Hematopoietic multipotent progenitor cell treated with erythropoietin and hydrocortisone succinate and interleukin-3 and kit ligand, for 15 days (in vitro differentiated cells): ENCODE results near the gene DNTTIP2.
"Not testable (repeated sequence)": the region's sequence is repeated elsewhere in the genome, so short reads cannot be mapped to it uniquely, and the experiment has no call there.

Experiments
- DNase-seq: peaks from one replicate; pipeline ENCODE4 v3.0.0-alpha.2; 2015; ENCODE audit warnings: low spot score

The DNTTIP2 gene

DNA sequence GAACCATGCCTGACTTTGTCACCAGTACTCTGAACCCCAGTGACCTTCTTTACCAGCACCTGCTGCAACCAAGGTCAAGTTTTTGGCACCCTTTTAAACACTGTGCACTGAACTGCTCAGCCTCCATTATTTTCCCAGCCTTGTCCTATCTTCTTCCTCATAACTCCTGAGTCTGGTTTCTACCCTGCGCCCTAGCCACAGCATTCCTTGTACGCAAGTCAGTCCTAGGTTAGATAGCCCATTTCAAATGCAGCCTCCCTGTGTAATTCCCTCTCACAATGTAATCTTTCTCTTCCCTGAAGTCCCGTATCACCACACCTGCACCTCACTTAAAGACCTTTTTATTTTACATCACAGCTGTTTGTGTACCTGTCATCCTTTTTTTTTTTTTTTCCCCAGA is 37.2 kb downstream of the DNTTIP2 start:
- DNase-seq = no peak

DNA sequence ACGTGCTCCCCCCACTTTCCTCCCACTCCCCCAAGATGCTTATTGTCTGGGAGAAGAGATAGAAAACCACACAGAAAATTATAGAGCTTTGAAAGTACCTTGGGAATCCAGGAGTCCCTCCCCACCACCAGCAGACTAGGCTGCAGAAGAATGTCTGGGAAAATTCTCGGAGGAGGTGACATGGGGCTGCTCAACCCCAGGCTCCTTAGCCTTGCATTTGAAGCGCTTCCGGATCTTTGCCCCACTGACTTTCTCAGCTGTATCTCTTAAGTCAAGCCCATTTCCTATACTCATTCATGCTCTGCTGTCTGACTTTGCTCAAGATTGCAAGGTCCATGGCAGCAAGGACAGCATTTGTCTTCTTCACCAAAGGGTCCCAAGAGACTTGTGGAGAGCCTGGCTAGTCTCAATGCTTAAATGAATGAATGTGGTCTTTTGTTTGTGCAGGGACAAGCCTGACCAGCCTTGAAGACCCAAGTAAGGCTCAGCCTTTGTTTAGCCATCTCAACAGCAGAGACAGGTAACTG is 38.0 kb downstream of the DNTTIP2 start:
- DNase-seq = no peak

DNA sequence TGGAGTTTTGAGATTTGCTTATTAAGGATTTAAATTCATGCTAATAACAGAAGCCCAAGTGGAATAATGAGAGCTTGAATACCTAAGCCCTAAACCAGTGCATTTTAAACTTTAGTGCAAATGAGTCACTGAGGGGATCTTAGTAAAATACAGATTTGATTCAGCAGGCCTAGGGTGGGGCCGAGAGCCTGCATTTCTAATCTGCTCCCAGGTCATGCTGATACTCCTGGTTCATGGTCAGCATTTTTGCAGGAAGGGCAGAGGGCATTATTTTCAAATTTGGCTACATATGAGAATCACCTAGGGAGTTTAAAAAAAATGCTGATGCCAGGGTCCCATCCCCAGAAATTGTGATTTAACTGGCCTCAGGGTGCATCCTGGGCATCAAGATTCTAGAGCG is 39.3 kb downstream of the DNTTIP2 start:
- no peak for DNase-seq

- DNase-seq = no peak
Measured at GRCh38 chr1:93839307-93839706, 39.7 kb downstream of the DNTTIP2 start.

DNA sequence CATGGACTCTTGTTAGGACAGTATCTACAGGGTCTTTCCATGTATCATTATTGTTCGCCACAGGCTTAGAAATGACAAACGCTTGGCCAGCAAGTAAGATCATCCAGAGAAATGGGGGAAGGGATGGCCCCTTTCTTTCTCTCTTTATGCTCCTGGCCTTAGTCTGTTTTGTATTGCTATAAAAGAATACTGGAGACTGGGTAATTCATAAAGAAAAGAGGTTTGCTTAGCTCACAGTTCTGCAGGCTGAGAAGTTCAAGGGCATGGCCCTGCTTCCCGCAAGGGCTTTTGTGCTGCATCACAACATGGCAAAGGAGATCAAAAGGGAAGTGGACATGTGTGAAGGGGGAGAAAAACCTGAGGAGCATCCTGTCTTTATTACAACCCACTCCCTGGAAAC is 41.0 kb downstream of the DNTTIP2 start:
- no peak for DNase-seq

DNA sequence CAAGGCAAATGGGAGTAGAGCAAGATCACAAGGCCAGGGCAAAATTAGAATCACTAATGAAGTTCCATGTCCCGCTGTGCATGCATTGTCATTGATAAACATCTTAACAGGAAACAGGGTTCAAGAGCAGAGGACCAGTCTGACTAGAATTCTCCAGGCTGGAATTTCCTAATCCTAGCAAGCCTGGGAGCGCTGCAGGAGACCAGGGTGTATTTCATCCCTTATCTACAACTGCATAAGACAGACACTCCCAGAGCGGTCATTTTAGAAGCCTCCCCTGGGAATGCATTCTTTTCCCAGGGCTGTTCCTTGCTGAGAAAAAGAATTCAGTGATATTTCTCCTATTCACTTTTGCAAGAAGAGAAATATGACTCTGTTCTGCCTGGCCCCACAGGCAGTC is 45.7 kb downstream of the DNTTIP2 start:
- DNase-seq = not testable (repeated sequence)

DNA sequence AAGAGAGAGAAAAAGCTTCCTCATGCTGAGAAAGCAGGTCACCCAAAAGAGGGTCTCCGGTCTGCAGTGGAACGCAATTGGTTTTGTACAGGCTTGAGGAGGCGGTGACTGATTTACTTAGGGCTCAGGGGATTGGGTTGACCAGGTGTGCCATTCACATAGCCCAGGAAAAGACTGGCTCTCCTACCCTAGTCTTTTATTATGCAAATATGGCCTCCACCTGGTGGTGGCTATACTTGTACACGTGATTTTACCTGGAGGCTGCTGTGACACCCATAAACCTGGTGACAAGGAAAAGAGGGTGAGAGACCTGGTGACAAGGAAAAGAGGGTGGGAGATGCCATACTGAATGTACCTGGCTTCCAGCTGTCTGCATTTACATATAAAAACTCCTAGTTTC is 49.9 kb downstream of the DNTTIP2 start:
- DNase-seq = no peak

DNA sequence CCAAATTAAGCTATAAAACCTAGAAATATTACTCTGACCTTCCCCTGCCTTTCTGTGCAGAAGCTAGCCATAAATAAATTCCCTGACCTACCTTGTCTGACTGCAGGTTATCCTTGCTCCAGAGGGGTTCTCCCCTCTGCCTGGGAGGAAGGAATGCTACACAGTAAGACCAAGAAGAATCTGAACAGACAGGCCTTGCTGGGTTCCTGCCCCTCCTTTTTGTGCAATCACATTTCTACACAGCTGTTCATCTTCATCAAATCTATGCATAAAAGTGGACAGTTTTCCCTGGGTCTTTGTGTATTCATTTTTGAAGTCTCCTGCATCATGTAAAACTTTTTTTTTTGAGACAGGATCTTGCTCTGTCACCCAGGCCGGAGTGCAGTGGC is 50.6 kb downstream of the DNTTIP2 start:
- DNase-seq = no peak

DNA sequence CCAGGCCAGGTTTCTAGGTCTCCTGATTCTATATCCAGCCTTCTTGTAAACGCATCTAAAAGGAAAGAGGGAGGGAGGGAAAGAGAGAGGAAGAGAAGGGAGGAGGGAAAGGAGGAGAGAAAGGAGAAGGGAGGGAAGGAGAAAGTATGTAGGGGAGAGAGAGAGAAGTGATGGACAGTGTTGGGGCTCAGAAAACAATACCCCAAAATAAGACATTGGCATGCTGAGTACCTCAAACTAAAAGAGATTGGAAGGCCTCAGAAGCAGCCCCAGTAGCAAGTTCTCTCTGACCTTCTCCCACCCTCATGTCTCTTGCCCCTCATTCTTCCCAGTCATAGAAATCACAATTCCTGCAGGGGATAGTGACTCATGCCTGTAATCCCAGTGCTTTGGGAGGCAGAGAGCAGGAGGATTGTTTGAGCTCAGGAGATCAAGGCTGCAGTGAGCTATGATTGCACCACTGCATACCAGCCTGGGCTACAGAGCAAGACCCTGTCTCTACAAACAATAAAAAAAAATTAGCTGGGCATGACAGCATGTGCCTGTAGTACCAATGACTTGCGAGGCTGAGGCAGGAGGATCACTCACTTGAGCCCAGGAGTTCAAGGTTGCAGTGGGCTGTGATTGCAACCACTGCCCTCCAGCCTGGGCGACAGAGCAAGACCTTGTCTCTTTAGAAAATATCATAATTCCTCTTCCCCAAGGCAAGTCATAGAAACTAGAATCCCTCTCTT is 51.2 kb downstream of the DNTTIP2 start:
- no peak for DNase-seq

GRCh38 chr1:93827128-93827527 is 51.9 kb downstream of the DNTTIP2 start:
- no peak for DNase-seq

DNA sequence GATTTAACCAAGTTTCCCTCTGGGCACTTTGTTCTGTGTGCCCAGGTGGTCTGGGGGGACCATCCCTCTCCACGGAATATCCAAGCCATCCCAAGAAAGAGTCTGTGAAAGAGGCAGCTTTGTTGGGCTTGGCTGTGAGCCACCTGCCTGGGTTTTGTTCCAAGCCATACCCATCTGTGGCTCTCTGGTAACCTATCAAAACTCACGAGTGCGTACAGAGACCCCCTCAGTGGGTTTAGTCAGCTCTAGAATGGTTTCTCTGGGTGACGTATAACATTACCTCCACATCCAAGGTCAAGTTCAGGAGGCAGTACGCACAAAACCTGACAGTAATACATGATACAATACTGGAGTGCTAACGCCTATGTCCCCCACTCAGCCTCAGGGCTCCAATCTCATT is 54.2 kb downstream of the DNTTIP2 start:
- no peak for DNase-seq

GRCh38 chr1:93822730-93823425 is 56.1 kb downstream of the DNTTIP2 start:
- no peak for DNase-seq

DNA sequence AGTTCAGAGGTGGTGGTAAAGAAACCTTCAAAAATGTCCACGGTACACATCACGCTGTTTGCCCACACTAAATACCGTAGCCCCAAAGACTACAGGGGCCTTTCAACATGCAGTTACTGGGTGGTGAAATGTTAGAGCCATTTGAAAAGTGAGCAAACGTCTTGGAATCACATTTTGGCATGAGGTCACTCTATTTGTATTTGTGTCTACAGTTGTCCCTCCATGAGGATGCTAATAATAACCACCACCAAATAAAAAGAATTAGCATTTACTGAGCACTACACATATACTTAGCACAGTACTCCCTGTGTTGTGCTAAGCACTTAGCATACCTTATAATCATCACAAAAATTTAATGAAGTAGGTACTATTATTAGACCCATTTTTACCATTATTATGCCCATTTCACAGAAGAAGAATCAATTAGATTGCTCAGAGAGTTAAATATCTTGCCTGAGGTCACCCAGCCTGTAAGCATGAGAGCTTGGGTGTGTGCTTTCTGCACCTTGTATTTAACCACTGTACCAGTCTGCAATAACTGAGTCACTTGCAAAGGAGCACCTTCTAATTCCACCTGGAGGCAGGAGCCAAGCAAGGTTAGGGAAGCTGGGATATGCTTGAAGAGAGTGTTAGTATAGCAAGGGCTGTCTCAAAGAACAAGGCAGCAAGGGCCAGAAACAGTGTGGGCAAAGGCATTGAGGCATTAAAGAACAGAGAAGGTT is 57.4 kb downstream of the DNTTIP2 start:
- no peak for DNase-seq

DNA sequence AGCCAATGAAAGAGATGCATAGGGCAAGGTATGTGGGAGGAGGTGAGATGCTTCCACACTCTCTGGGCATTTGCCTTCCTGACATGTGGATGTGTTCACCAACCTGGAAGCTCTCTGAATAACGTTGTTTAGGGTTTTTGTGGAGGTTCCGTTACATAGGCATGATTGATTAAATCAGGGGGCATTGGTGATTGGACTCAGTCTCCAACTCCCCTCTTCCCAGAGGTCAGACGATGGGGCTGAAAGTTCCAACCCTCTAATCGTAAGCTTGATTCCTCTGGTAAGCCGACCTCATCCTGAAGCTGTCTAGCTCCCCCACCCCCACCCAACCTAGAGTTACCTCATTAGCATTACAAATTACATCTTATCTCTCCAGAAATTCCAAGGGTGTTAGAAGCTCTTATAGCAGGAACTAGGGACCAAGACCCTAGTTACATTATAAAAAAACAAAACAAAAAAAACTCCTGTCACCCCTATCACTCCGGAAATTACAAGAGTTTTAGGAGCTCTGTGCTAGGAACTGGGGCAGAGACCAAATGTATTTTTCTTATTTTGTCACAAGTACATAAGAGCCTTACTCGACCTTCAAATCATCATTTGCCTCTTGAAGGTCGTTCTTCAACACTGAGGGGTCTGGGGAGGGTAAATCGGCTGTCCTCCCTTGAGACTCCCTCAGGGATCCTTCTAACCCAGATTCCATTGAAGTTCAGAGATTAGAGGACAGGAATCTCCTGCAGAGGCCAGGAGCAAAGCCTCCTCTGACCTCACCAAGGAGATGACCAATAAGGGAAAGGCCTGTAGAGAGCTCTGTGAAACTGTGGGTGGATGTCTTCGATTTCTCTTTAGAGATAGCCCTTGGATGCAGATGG is 58.2 kb downstream of the DNTTIP2 start:
- no peak for DNase-seq

- no peak for DNase-seq
Measured at GRCh38 chr1:93818570-93818959, 60.4 kb downstream of the DNTTIP2 start.

GRCh38 chr1:93817819-93818569 is 61.0 kb downstream of the DNTTIP2 start:
- no peak for DNase-seq

GRCh38 chr1:93816970-93817678 is 61.9 kb downstream of the DNTTIP2 start:
- no peak for DNase-seq
